Naive thymus-derived CD8-positive, alpha-beta T cell (primary cell): ENCODE results near the gene GNAI2. TPM values are rescaled to one million over a fixed set of nuclear protein-coding genes. Genes with fewer than 3 reads are reported as not detected.
"Not testable (repeated sequence)": the region's sequence is repeated elsewhere in the genome, so short reads cannot be mapped to it uniquely, and the experiment has no call there.

Source experiments
- ATAC-seq, 2 donors: fragments of 150-1000 bp; cut with Tn5 transposase in 1 of 2; sonication (Bioruptor Pico), chemical (Tn5 transposase) in 1 of 2; 1 replicate in 1 of 2; 2 replicates in 1 of 2; pipeline ENCODE4 v1.10.0; 2021; ENCODE audit warnings: mild to moderate bottlenecking in 2 of 2, moderate library complexity in 2 of 2
- POLR2A ChIA-PET: fragments of 350-600 bp; sonication (Branson Sonifier 250); formaldehyde crosslinking; loops from one replicate; lab custom pipeline; 2021; ENCODE audit warnings: antibody characterized with exemption; lab: Charles Lee
- DNase-seq, 10 donors: peaks; one replicate each; pipeline versions ENCODE4 v3.0.0 to v3.0.0-alpha.2; 2020 to 2022
- H3K27ac Mint-ChIP-seq, 10 donors: one replicate each; pipeline ENCODE4 v1.8.0; 2020 to 2022; ENCODE audit warnings: mild to moderate bottlenecking in 10 of 10, mixed read lengths in 10 of 10, moderate library complexity in 4 of 10, inconsistent platforms in 1 of 10
- H3K27me3 Mint-ChIP-seq, 5 donors: one replicate each; pipeline ENCODE4 v1.8.0; 2021 to 2022; ENCODE audit warnings: mixed read lengths in 5 of 5
- H3K36me3 Mint-ChIP-seq, 3 donors: one replicate each; pipeline ENCODE4 v1.8.0; 2020 to 2022; ENCODE audit warnings: mixed read lengths in 3 of 3, mild to moderate bottlenecking in 2 of 3, inconsistent platforms in 1 of 3
- H3K4me1 Mint-ChIP-seq, 4 donors: one replicate each; pipeline ENCODE4 v1.8.0; 2021 to 2022; ENCODE audit warnings: mixed read lengths in 4 of 4
- H3K4me3 Mint-ChIP-seq, 10 donors: one replicate each; pipeline ENCODE4 v1.8.0; 2020 to 2022; ENCODE audit warnings: mild to moderate bottlenecking in 10 of 10, mixed read lengths in 10 of 10, moderate library complexity in 6 of 10, inconsistent platforms in 1 of 10
- H3K9me3 Mint-ChIP-seq, 9 donors: one replicate each; pipeline ENCODE4 v1.8.0; 2020 to 2022; ENCODE audit warnings: mixed read lengths in 9 of 9, mild to moderate bottlenecking in 3 of 9, inconsistent platforms in 1 of 9, moderate library complexity in 1 of 9
- polyA plus RNA-seq, 3 donors: library from polyadenylated mRNA; unstranded; fragments of 300-500 nt; fragmentation: Illumina TruSeq; gene quantifications; one replicate each; pipeline ENCODE4 v1.2.3, GENCODE V29; 2021
- total RNA-seq, 8 experiments: library from RNA in 2 of 8; stranded (reverse) in 2 of 8; gene quantifications; one replicate each; pipeline ENCODE4 v1.2.3 and lab custom pipeline; 2021 to 2026

Gene GNAI2
- total and polyA plus RNA-seq, 5 experiments from 2014 or later: 253 to 534 (median 405) TPM

GRCh38 chr3:50275996-50276761 is 40.2 kb downstream of the GNAI2 start:
- H3K36me3 Mint-ChIP-seq: no peaks in the 10 kb centered on the region
- H3K27me3 Mint-ChIP-seq: peaks cover 13 to 42% (median 21%) of the 10 kb centered on the region in 5 donors
- H3K27ac Mint-ChIP-seq: peak overlapping the region in 1 of 10 donors; percentile 79
- peaks cover 16 to 29% (median 27%) of the 10 kb centered on the region in 4 donors for H3K4me1 Mint-ChIP-seq
- peak; percentile 23 to 53 for ATAC-seq
- H3K9me3 Mint-ChIP-seq: no peaks in the 10 kb centered on the region
- peak in 4 of 10 donors; percentile 27 to 41 (median 32) for DNase-seq
- POLR2A ChIA-PET: interaction anchor here (1.2 kb wide), 1 partner anchor 12 kb away, joined by 4 read pairs; no protein-coding TSS in a partner anchor
- peak overlapping the region in 9 of 10 donors; percentile 47 to 78 (median 66) for H3K4me3 Mint-ChIP-seq

GRCh38 chr3:50276762-50277101 is 40.7 kb downstream of the GNAI2 start:
- no peaks in the 10 kb centered on the region for H3K9me3 Mint-ChIP-seq
- no peak overlapping the region for H3K4me3 Mint-ChIP-seq
- DNase-seq (no peak), ATAC-seq (no peak)
- no peak overlapping the region for H3K27ac Mint-ChIP-seq
- H3K4me1 Mint-ChIP-seq: peaks cover 16 to 29% (median 27%) of the 10 kb centered on the region in 4 donors
- H3K27me3 Mint-ChIP-seq: peaks cover 13 to 42% (median 21%) of the 10 kb centered on the region in 5 donors
- POLR2A ChIA-PET: no interaction called here
- H3K36me3 Mint-ChIP-seq: no peaks in the 10 kb centered on the region

GRCh38 chr3:50278123-50278879 is 42.3 kb downstream of the GNAI2 start:
- no peak overlapping the region for H3K27ac Mint-ChIP-seq
- H3K4me1 Mint-ChIP-seq: peaks cover 14 to 22% (median 21%) of the 10 kb centered on the region in 4 donors
- H3K27me3 Mint-ChIP-seq: peaks cover 10 to 37% (median 17%) of the 10 kb centered on the region in 5 donors
- no peaks in the 10 kb centered on the region for H3K9me3 Mint-ChIP-seq
- DNase-seq: no peak
- ATAC-seq: no peak
- no peak overlapping the region for H3K4me3 Mint-ChIP-seq
- POLR2A ChIA-PET: no interaction called here
- no peaks in the 10 kb centered on the region for H3K36me3 Mint-ChIP-seq

GRCh38 chr3:50278880-50279224 is 42.8 kb downstream of the GNAI2 start, which contains the start of gene LSMEM2:
LSMEM2 (plus strand) TSS chr3:50279087; CDS start chr3:50279114, 27 bp downstream.
- POLR2A ChIA-PET: interaction anchor here (1.2 kb wide), 1 partner anchor 13 kb away, joined by 8 read pairs; the partner anchor contains the start of gene IFRD2
- Mint-ChIP-seq H3K27ac (no peak within 1 kb of the TSS), H3K9me3 (no peaks in the 10 kb centered on the region)

GRCh38 chr3:50279255-50280016 is 43.4 kb downstream of the GNAI2 start:
- no peaks in the 10 kb centered on the region for H3K9me3 Mint-ChIP-seq
- H3K4me3 Mint-ChIP-seq: no peak overlapping the region
- peaks cover 10 to 17% (median 13%) of the 10 kb centered on the region in 4 donors for H3K4me1 Mint-ChIP-seq
- DNase-seq (no peak), ATAC-seq (no peak)
- no peaks in the 10 kb centered on the region for H3K36me3 Mint-ChIP-seq
- POLR2A ChIA-PET: interaction anchor here (0.7 to 1.2 kb wide), 3 partner anchors 13 to 29 kb away, joined by 3 to 8 read pairs (median 3); partner anchors contain the start of gene IFRD2
- H3K27ac Mint-ChIP-seq: no peak overlapping the region
- H3K27me3 Mint-ChIP-seq: peaks cover 6 to 29% (median 12%) of the 10 kb centered on the region in 5 donors

More at GRCh38 chr3:50278880-50279224, 42.8 kb downstream of the GNAI2 start, which contains the start of gene LSMEM2:
- Mint-ChIP-seq H3K4me3 (no peak within 1 kb of the TSS), H3K36me3 (no peaks in the 10 kb centered on the region), H3K27me3 (peaks cover 10 to 34% (median 17%) of the 10 kb centered on the region in 5 donors), H3K4me1 (peaks cover 14 to 22% (median 19%) of the 10 kb centered on the region in 4 donors)
- no peak for ATAC-seq
- DNase-seq: no peak

GRCh38 chr3:50284121-50284520 is 48.1 kb downstream of the GNAI2 start:
- H3K4me1 Mint-ChIP-seq, DNase-seq, ATAC-seq, H3K9me3 Mint-ChIP-seq, H3K27me3 Mint-ChIP-seq, H3K4me3 Mint-ChIP-seq, H3K27ac Mint-ChIP-seq: not testable (repeated sequence)
- POLR2A ChIA-PET: interaction anchor here (0.6 to 1.2 kb wide), 3 partner anchors 38 to 100 kb away, joined by 3 read pairs; no protein-coding TSS in a partner anchor
- peaks cover 0 to 18% (median 0%) of the 10 kb centered on the region in 3 donors for H3K36me3 Mint-ChIP-seq

GRCh38 chr3:50286322-50287227 is 50.6 kb downstream of the GNAI2 start:
- no peak for ATAC-seq
- peaks cover 5 to 15% (median 6%) of the 10 kb centered on the region in 4 donors for H3K4me1 Mint-ChIP-seq
- peak in 1 of 10 donors; percentile 15 for DNase-seq
- no peaks in the 10 kb centered on the region for H3K9me3 Mint-ChIP-seq
- POLR2A ChIA-PET: no interaction called here
- H3K36me3 Mint-ChIP-seq: peaks cover 0 to 22% (median 0%) of the 10 kb centered on the region in 3 donors
- no peak overlapping the region for H3K4me3 Mint-ChIP-seq
- H3K27ac Mint-ChIP-seq: no peak overlapping the region
- no peaks in the 10 kb centered on the region for H3K27me3 Mint-ChIP-seq

GRCh38 chr3:50287262-50287661 is 51.3 kb downstream of the GNAI2 start:
- Mint-ChIP-seq H3K27ac (peak overlapping the region in 1 of 10 donors; percentile 50), H3K4me3 (no peak overlapping the region), H3K4me1 (peaks cover 5 to 16% (median 9%) of the 10 kb centered on the region in 4 donors), H3K9me3 (no peaks in the 10 kb centered on the region), H3K27me3 (no peaks in the 10 kb centered on the region), H3K36me3 (peaks cover 0 to 22% (median 0%) of the 10 kb centered on the region in 3 donors)
- POLR2A ChIA-PET: interaction anchor here (0.7 to 0.9 kb wide), 2 partner anchors 12 to 41 kb away, joined by 3 to 4 read pairs; partner anchors contain the start of gene TUSC2
- no peak for DNase-seq
- ATAC-seq: no peak

GRCh38 chr3:50288387-50289007 is 52.5 kb downstream of the GNAI2 start:
- H3K9me3 Mint-ChIP-seq: no peaks in the 10 kb centered on the region
- peak overlapping the region in 2 of 10 donors; percentile 3 to 40 for H3K27ac Mint-ChIP-seq
- H3K4me1 Mint-ChIP-seq: peaks cover 12 to 27% (median 18%) of the 10 kb centered on the region in 4 donors
- ATAC-seq: no peak
- POLR2A ChIA-PET: interaction anchor here (1.7 kb wide), 1 partner anchor 10 kb away, joined by 9 read pairs; the partner anchor contains the start of genes HYAL3 and NAA80
- peak overlapping the region in 1 of 10 donors; percentile 10 for H3K4me3 Mint-ChIP-seq
- peak in 1 of 10 donors; percentile 15 for DNase-seq
- H3K36me3 Mint-ChIP-seq: peaks cover 0 to 22% (median 0%) of the 10 kb centered on the region in 3 donors
- H3K27me3 Mint-ChIP-seq: no peaks in the 10 kb centered on the region

GRCh38 chr3:50289130-50289529 is 53.1 kb downstream of the GNAI2 start:
- POLR2A ChIA-PET: interaction anchor here (1.0 to 1.7 kb wide), 3 partner anchors 10 to 95 kb away, joined by 3 to 9 read pairs (median 3); partner anchors contain the start of genes HYAL3 and NAA80
- H3K36me3 Mint-ChIP-seq: peaks cover 0 to 22% (median 0%) of the 10 kb centered on the region in 3 donors
- H3K27me3 Mint-ChIP-seq: no peaks in the 10 kb centered on the region
- DNase-seq (no peak), ATAC-seq (no peak)
- H3K9me3 Mint-ChIP-seq: no peaks in the 10 kb centered on the region
- H3K27ac Mint-ChIP-seq: peak overlapping the region in 2 of 10 donors; percentile 29 to 49
- peaks cover 12 to 27% (median 18%) of the 10 kb centered on the region in 4 donors for H3K4me1 Mint-ChIP-seq
- peak overlapping the region in 4 of 10 donors; percentile 10 to 67 (median 16) for H3K4me3 Mint-ChIP-seq
